SK-N-SH (cell line): ENCODE data around the gene DCLK1. TPM values are rescaled to one million over a fixed set of nuclear protein-coding genes. Genes with fewer than 3 reads are reported as not detected.

Experiments used
- CTCF ChIA-PET: fragments of 300-600, 350-600 bp; formaldehyde crosslinking; extraction: SDS; loops from one replicate; lab custom pipeline; 2021; lab: Yijun Ruan, JAX
- POLR2A ChIA-PET: fragments of 350-600 bp; sonication (Branson Sonifier 250); formaldehyde crosslinking; extraction: SDS; loops from one replicate; lab custom pipeline; 2020; ENCODE audit warnings: antibody characterized with exemption, inconsistent platforms; lab: Yijun Ruan, JAX
- DNase-seq: peaks from one replicate; pipeline ENCODE4 v3.0.0; 2012
- H2AFZ ChIP-seq: fragments of 200-600 bp; sonication (generic); 2 replicates; pipeline ENCODE4 v1.8.1; 2016; ENCODE audit warnings: antibody characterized with exemption, mild to moderate bottlenecking, low read depth
- H3F3A ChIP-seq: fragments of 200-600 bp; sonication (generic); replicated peaks from 2 replicates; pipeline ENCODE3; 2016; ENCODE audit warnings: antibody characterized with exemption, mild to moderate bottlenecking; ENCODE audit not compliant: insufficient read depth
- H3K27ac ChIP-seq, 2 experiments: fragments of 200-500 bp in 1 of 2; fragments of 200-600 bp in 1 of 2; sonication (Bioruptor generic) in 1 of 2; sonication (generic), shearing (Covaris generic) in 1 of 2; 2 replicates each; pipeline versions ENCODE4 v1.5.1 to v1.6.1; 2014 to 2016; ENCODE audit warnings: low read depth in 2 of 2, inconsistent platforms in 1 of 2, low read length in 1 of 2, mild to moderate bottlenecking in 1 of 2, mixed read lengths in 1 of 2
- H3K27me3 ChIP-seq: fragments of 200-600 bp; sonication (generic), shearing (Covaris generic); 2 replicates; pipeline ENCODE4 v1.6.1; 2016; ENCODE audit warnings: mixed run types; ENCODE audit not compliant: insufficient read depth
- H3K36me3 ChIP-seq, 2 experiments: fragments of 200-500 bp in 1 of 2; fragments of 200-600 bp in 1 of 2; sonication (Bioruptor generic) in 1 of 2; sonication (generic) in 1 of 2; replicated peaks in 1 of 2; 2 replicates each; pipeline versions ENCODE3 to v1.5.1; 2014 to 2016; ENCODE audit warnings: low read length in 1 of 2, mild to moderate bottlenecking in 1 of 2; ENCODE audit not compliant: insufficient read depth in 2 of 2, control insufficient read depth in 1 of 2
- H3K4me1 ChIP-seq, 2 experiments: fragments of 200-500 bp in 1 of 2; fragments of 200-600 bp in 1 of 2; sonication (Bioruptor generic) in 1 of 2; sonication (generic), shearing (Covaris generic) in 1 of 2; 2 replicates each; pipeline versions ENCODE4 v1.5.1 to v1.6.1; 2014 to 2016; ENCODE audit warnings: low read depth in 1 of 2, low read length in 1 of 2, mixed run types in 1 of 2; ENCODE audit not compliant: insufficient read depth in 2 of 2, control insufficient read depth in 1 of 2
- H3K4me2 ChIP-seq: fragments of 200-600 bp; sonication (generic), shearing (Covaris generic); 2 replicates; pipeline ENCODE4 v1.6.1; 2017; ENCODE audit warnings: mixed run types
- H3K4me3 ChIP-seq, 2 experiments: fragments of 200-500 bp in 1 of 2; fragments of 200-600 bp in 1 of 2; sonication (Bioruptor generic) in 1 of 2; sonication (generic), shearing (Covaris generic) in 1 of 2; 2 replicates each; pipeline versions ENCODE4 v1.5.1 to v1.8.1; 2014 to 2016; ENCODE audit warnings: low read depth in 2 of 2, inconsistent platforms in 1 of 2, low read length in 1 of 2, mild to moderate bottlenecking in 1 of 2, mixed read lengths in 1 of 2, moderate library complexity in 1 of 2
- H3K79me2 ChIP-seq: fragments of 200-600 bp; sonication (generic); 2 replicates; pipeline ENCODE4 v1.8.1; 2017; ENCODE audit warnings: mild to moderate bottlenecking; ENCODE audit not compliant: insufficient read depth
- H3K9ac ChIP-seq: fragments of 200-600 bp; sonication (generic); 2 replicates; pipeline ENCODE4 v1.6.1; 2017; ENCODE audit warnings: mixed run types
- H3K9me2 ChIP-seq: fragments of 200-600 bp; sonication (generic); 2 replicates; pipeline ENCODE4 v1.6.1; 2017; ENCODE audit warnings: mixed run types
- H3K9me3 ChIP-seq: fragments of 200-600 bp; sonication (generic); 2 replicates; pipeline ENCODE4 v1.6.1; 2017; ENCODE audit warnings: mixed run types, mild to moderate bottlenecking, moderate library complexity
- H4K20me1 ChIP-seq: fragments of 200-600 bp; sonication (generic); 2 replicates; pipeline ENCODE4 v1.6.1; 2017; ENCODE audit warnings: mild to moderate bottlenecking, mixed run types; ENCODE audit not compliant: insufficient read depth
- CHD2 ChIP-seq: fragments of 150-350 bp; IDR thresholded peaks from 2 replicates; pipeline ENCODE4 v1.6.1; 2018; ENCODE audit warnings: low read length; ENCODE audit not compliant: partially characterized antibody
- ELF1 ChIP-seq: IDR thresholded peaks from 2 replicates; pipeline ENCODE4 v1.4.0; 2012
- EP300 ChIP-seq, 2 experiments: IDR thresholded peaks; 2 replicates each; pipeline versions ENCODE4 v1.4.0 to v1.6.1; 2012; ENCODE audit warnings: borderline replicate concordance in 1 of 2, low read depth in 1 of 2, low read length in 1 of 2
- FOXJ3 ChIP-seq: sonication (generic); formaldehyde crosslinking; IDR thresholded peaks from 2 replicates; pipeline ENCODE4 v1.5.1; 2020; ENCODE audit warnings: mild to moderate bottlenecking, missing genetic modification reagents
- FOXM1 ChIP-seq: IDR thresholded peaks from 2 replicates; pipeline ENCODE4 v1.4.0; 2012; ENCODE audit warnings: low read depth, mild to moderate bottlenecking
- GABPA ChIP-seq: IDR thresholded peaks from 2 replicates; pipeline ENCODE4 v1.4.0; 2012; ENCODE audit warnings: low read depth, mild to moderate bottlenecking
- GATA2 ChIP-seq: sonication (generic); formaldehyde crosslinking; IDR thresholded peaks from 2 replicates; pipeline ENCODE4 v1.5.0; 2020; ENCODE audit warnings: mild to moderate bottlenecking, missing genetic modification reagents
- IRF3 ChIP-seq: fragments of 150-350 bp; IDR thresholded peaks from 2 replicates; pipeline ENCODE4 v1.6.1; 2016; ENCODE audit warnings: mild to moderate bottlenecking, low read depth, low read length
- MXI1 ChIP-seq: IDR thresholded peaks from 2 replicates; pipeline ENCODE4 v1.6.1; 2012; ENCODE audit warnings: mild to moderate bottlenecking, low read depth, low read length, improper control_type of control experiment
- NRF1 ChIP-seq: IDR thresholded peaks from 2 replicates; pipeline ENCODE4 v1.6.1; 2012; ENCODE audit warnings: low read depth, mild to moderate bottlenecking, low read length
- RCOR1 ChIP-seq: fragments of 150-350 bp; IDR thresholded peaks from 2 replicates; pipeline ENCODE4 v1.6.1; 2017; ENCODE audit warnings: antibody characterized with exemption, low read length
- RXRA ChIP-seq: IDR thresholded peaks from 2 replicates; pipeline ENCODE4 v1.4.0; 2012; ENCODE audit warnings: low read depth, mild to moderate bottlenecking, borderline replicate concordance
- SIN3A ChIP-seq: IDR thresholded peaks from 2 replicates; pipeline ENCODE4 v1.6.1; 2012; ENCODE audit warnings: low read depth, mild to moderate bottlenecking, low read length, moderate library complexity, borderline replicate concordance
- SMC3 ChIP-seq: IDR thresholded peaks from 2 replicates; pipeline ENCODE4 v1.6.1; 2012; ENCODE audit warnings: low read depth, low read length, improper control_type of control experiment
- TCF12 ChIP-seq: IDR thresholded peaks from 2 replicates; pipeline ENCODE4 v1.4.0; 2012
- TEAD4 ChIP-seq: IDR thresholded peaks from 2 replicates; pipeline ENCODE4 v1.4.0; 2012; ENCODE audit warnings: mild to moderate bottlenecking, borderline replicate concordance; ENCODE audit not compliant: insufficient read depth
- YY1 ChIP-seq: IDR thresholded peaks from 2 replicates; pipeline ENCODE4 v1.4.0; 2012; ENCODE audit warnings: low read depth, mild to moderate bottlenecking
- WGBS: methylation state at CpG from one replicate; pipeline ENCODE4 v1.1.6; 2017; ENCODE audit warnings: low lambda C conversion rate; 5-methylcytosine and 5-hydroxymethylcytosine counted together
- polyA plus RNA-seq, 3 experiments: library from polyadenylated mRNA; depleted of rRNA; stranded (reverse); fragments of >200 nt; gene quantifications; 2 replicates each; pipeline ENCODE4 v1.2.3, GENCODE V29; 2012
- TF ChIP-seq, protein P1 (sequence below): IDR thresholded peaks from 2 replicates; pipeline ENCODE4; 2012
- TF ChIP-seq, protein P2 (sequence below): IDR thresholded peaks from 2 replicates; pipeline ENCODE4 v1.4.0; 2012; ENCODE audit warnings: low read depth, borderline replicate concordance
- TF ChIP-seq, protein P3 (sequence below): IDR thresholded peaks from 2 replicates; pipeline ENCODE4 v1.4.0; 2012; ENCODE audit warnings: low read depth

The DCLK1 gene
- polyA plus RNA-seq, 1 of the 3 experiments (the other 2 are of a cell fraction): 1.1 TPM

GRCh38 chr13:36069881-36070366 is 61.3 kb downstream of the DCLK1 start:
- 81% methylated on average over 6 of the region's 6 CpGs for WGBS
- no peaks in the 10 kb centered on the region for H4K20me1 ChIP-seq
- no peaks in the 10 kb centered on the region for H3K9me2 ChIP-seq
- no peak overlapping the region for H3K4me2 ChIP-seq
- no peaks in the 10 kb centered on the region for H3F3A ChIP-seq
- CTCF ChIA-PET: interaction anchor here (1.1 kb wide), 1 partner anchor 9 kb away, joined by 4 read pairs; no protein-coding TSS in a partner anchor
- DNase-seq: no peak
- no peak overlapping the region; a peak in 1 of 4 replicates for H3K27ac ChIP-seq
- H3K36me3 ChIP-seq: no peaks in the 10 kb centered on the region
- H3K9ac ChIP-seq: no peak overlapping the region
- no peaks in the 10 kb centered on the region for H3K79me2 ChIP-seq
- peaks cover 8 to 19% of the 10 kb centered on the region in 2 experiments; a peak in 3 of 4 replicates for H3K4me1 ChIP-seq
- TF ChIP-seq, protein P1, sequence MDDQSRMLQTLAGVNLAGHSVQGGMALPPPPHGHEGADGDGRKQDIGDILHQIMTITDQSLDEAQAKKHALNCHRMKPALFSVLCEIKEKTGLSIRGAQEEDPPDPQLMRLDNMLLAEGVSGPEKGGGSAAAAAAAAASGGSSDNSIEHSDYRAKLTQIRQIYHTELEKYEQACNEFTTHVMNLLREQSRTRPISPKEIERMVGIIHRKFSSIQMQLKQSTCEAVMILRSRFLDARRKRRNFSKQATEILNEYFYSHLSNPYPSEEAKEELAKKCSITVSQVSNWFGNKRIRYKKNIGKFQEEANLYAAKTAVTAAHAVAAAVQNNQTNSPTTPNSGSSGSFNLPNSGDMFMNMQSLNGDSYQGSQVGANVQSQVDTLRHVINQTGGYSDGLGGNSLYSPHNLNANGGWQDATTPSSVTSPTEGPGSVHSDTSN: no peak
- TF ChIP-seq GATA2 (CRISPR knock-in tag) (no peak), SMC3 (no peak), EP300 (IDR thresholded peaks at IDR 0.05; ENCODE audit: borderline replicate concordance in 1 of 2, low read depth in 1 of 2, low read length in 1 of 2) (no peak), RCOR1 (no peak), CHD2 (no peak), YY1 (no peak), SIN3A (no peak), FOXM1 (no peak), NRF1 (no peak), MXI1 (no peak), RXRA (no peak), TEAD4 (no peak), ELF1 (no peak), TCF12 (no peak), GABPA (no peak), IRF3 (no peak), FOXJ3 (CRISPR knock-in tag) (no peak)
- TF ChIP-seq, protein P2, sequence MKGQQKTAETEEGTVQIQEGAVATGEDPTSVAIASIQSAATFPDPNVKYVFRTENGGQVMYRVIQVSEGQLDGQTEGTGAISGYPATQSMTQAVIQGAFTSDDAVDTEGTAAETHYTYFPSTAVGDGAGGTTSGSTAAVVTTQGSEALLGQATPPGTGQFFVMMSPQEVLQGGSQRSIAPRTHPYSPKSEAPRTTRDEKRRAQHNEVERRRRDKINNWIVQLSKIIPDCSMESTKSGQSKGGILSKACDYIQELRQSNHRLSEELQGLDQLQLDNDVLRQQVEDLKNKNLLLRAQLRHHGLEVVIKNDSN: no peak
- TF ChIP-seq, protein P3, sequence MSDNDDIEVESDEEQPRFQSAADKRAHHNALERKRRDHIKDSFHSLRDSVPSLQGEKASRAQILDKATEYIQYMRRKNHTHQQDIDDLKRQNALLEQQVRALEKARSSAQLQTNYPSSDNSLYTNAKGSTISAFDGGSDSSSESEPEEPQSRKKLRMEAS: no peak
- no peak overlapping the region for H3K4me3 ChIP-seq
- POLR2A ChIA-PET: no interaction called here
- no peak overlapping the region for H2AFZ ChIP-seq
- no peaks in the 10 kb centered on the region for H3K9me3 ChIP-seq
- H3K27me3 ChIP-seq: no peaks in the 10 kb centered on the region
